Bronchial epithelial cell (primary cell): ENCODE data around the gene COL21A1. TPM values are rescaled to one million over a fixed set of nuclear protein-coding genes. Genes with fewer than 3 reads are reported as not detected.

Source experiments
- DNase-seq: peaks from one replicate; pipeline ENCODE4 v3.0.0-alpha.2; 2010; ENCODE audit warnings: low read depth
- FAIRE-seq: peaks from 2 replicates; lab custom pipeline; 2011; peaks lifted over from hg19 to GRCh38; lab: Jason Lieb, UNC
- H3K27me3 ChIP-seq: 2 replicates; pipeline ENCODE4 v1.5.1; 2011; ENCODE audit warnings: low read length; ENCODE audit not compliant: control insufficient read depth, insufficient read depth
- H3K36me3 ChIP-seq: 2 replicates; pipeline ENCODE4 v1.5.1; 2011; ENCODE audit warnings: low read length; ENCODE audit not compliant: control insufficient read depth, insufficient read depth
- H3K4me3 ChIP-seq: 2 replicates; pipeline ENCODE4 v1.5.1; 2011; ENCODE audit warnings: mild to moderate bottlenecking, low read depth, low read length, control low read depth
- CTCF ChIP-seq: IDR thresholded peaks from 2 replicates; pipeline ENCODE4 v1.5.1; 2011; ENCODE audit warnings: mild to moderate bottlenecking, moderate library complexity, low read length, control low read depth, inconsistent platforms; ENCODE audit not compliant: insufficient read depth, severe bottlenecking
- total RNA-seq: library from RNA; depleted of rRNA; stranded (reverse); fragments of >200 nt; gene quantifications from 2 replicates; pipeline ENCODE4 v1.2.1, GENCODE V29; 2014

The COL21A1 gene
- total RNA-seq, 1 donor from 2014 or later = 8.2 TPM

GRCh38 chr6:56162081-56162480 is 85.3 kb downstream of the COL21A1 start:
- Histone ChIP-seq H3K4me3 (no peak overlapping the region), H3K27me3 (no peaks in the 10 kb centered on the region), H3K36me3 (no peaks in the 10 kb centered on the region)
- DNase-seq = no peak
- TF ChIP-seq CTCF = no peak
- FAIRE-seq = no peak

GRCh38 chr6:56160489-56160888 is 86.9 kb downstream of the COL21A1 start:
- FAIRE-seq = no peak

GRCh38 chr6:56158571-56158970 is 88.8 kb downstream of the COL21A1 start:
- Histone ChIP-seq H3K4me3 (no peak overlapping the region), H3K36me3 (no peaks in the 10 kb centered on the region), H3K27me3 (no peaks in the 10 kb centered on the region)
- FAIRE-seq = no peak
- DNase-seq = no peak
- TF ChIP-seq CTCF = no peak

More at GRCh38 chr6:56160489-56160888, 86.9 kb downstream of the COL21A1 start:
- Histone ChIP-seq H3K36me3 (no peaks in the 10 kb centered on the region), H3K27me3 (no peaks in the 10 kb centered on the region), H3K4me3 (no peak overlapping the region)
- TF ChIP-seq CTCF = no peak
- DNase-seq = no peak

GRCh38 chr6:56156643-56157042 is 90.7 kb downstream of the COL21A1 start:
- Histone ChIP-seq H3K36me3 (no peaks in the 10 kb centered on the region), H3K4me3 (no peak overlapping the region), H3K27me3 (no peaks in the 10 kb centered on the region)
- DNase-seq = peak; percentile 51
- no peak for FAIRE-seq
- no peak for TF ChIP-seq CTCF

- no peak for TF ChIP-seq CTCF
- Histone ChIP-seq H3K36me3 (no peaks in the 10 kb centered on the region), H3K27me3 (no peaks in the 10 kb centered on the region), H3K4me3 (no peak overlapping the region)
- no peak for DNase-seq
- FAIRE-seq = no peak
Measured at GRCh38 chr6:56155634-56156141, 91.7 kb downstream of the COL21A1 start.

GRCh38 chr6:56154076-56154475 is 93.3 kb downstream of the COL21A1 start:
- Histone ChIP-seq H3K27me3 (no peaks in the 10 kb centered on the region), H3K36me3 (no peaks in the 10 kb centered on the region), H3K4me3 (no peak overlapping the region)
- DNase-seq = no peak
- no peak for TF ChIP-seq CTCF
- no peak for FAIRE-seq
